GM12892 (cell line): Measurements from ENCODE around the gene USB1.

Source experiments
- POLR2A ChIP-seq: IDR thresholded peaks from 2 replicates; pipeline ENCODE4 v1.6.1; 2011; ENCODE audit warnings: low read depth, low read length, control low read depth
- TAF1 ChIP-seq: IDR thresholded peaks from 2 replicates; pipeline ENCODE4 v1.6.1; 2011; ENCODE audit warnings: low read depth, mild to moderate bottlenecking, control low read depth, low read length, borderline replicate concordance

GRCh38 chr16:58030136-58030840, 29.1 kb downstream of the USB1 start:
- TF ChIP-seq POLR2A, result no peak
- TF ChIP-seq TAF1, result no peak
